HepG2 (cell line): ENCODE measurements around the gene RBL1. TPM values are rescaled to one million over a fixed set of nuclear protein-coding genes. Genes with fewer than 3 reads are reported as not detected.

Experiments
- MYC ChIP-seq: sonication (generic); formaldehyde crosslinking; IDR thresholded peaks from 2 replicates; pipeline ENCODE4 v1.9.0; 2021; ENCODE audit warnings: missing genetic modification reagents, borderline replicate concordance
- ZNF350 ChIP-seq: sonication (generic); formaldehyde crosslinking; IDR thresholded peaks from 2 replicates; pipeline ENCODE4 v1.4.0; 2020; ENCODE audit warnings: mild to moderate bottlenecking, low read depth, missing genetic modification reagents, borderline replicate concordance
- ZNF468 ChIP-seq: sonication (generic); formaldehyde crosslinking; IDR thresholded peaks from 2 replicates; pipeline ENCODE4 v1.8.0; 2022; ENCODE audit warnings: mild to moderate bottlenecking, moderate library complexity, missing genetic modification reagents
- polyA plus RNA-seq, 8 experiments: library from polyadenylated mRNA; depleted of rRNA in 3 of 8; stranded (reverse) in 7 of 8; unstranded in 1 of 8; fragments of >200 nt; fragmentation: Illumina TruSeq in 4 of 8; extraction: Trizol in 4 of 8; gene quantifications; 2 replicates each; pipeline versions ENCODE4 v1.2.1 to v1.2.3, GENCODE V29; 2011 to 2016; ENCODE audit warnings: low read depth in 4 of 8, missing spikeins in 1 of 8, mixed read lengths in 1 of 8; ENCODE audit not compliant: insufficient read depth in 1 of 8
- total RNA-seq, 5 experiments: library from RNA; depleted of rRNA; stranded (reverse); fragments of >200 nt; fragmentation: Illumina TruSeq; extraction: Trizol; gene quantifications; 2 replicates each; pipeline ENCODE4 v1.2.3, GENCODE V29; 2016; ENCODE audit warnings: low read depth in 1 of 5
- TF ChIP-seq, protein P1 (sequence below): conservative IDR thresholded peaks from 2 replicates; pipeline ENCODE4 v1.6.1; 2018; ENCODE audit warnings: missing genetic modification reagents
- TF ChIP-seq, protein P2 (sequence below): sonication (generic); formaldehyde crosslinking; IDR thresholded peaks from 2 replicates; pipeline ENCODE4 v1.4.0; 2020; ENCODE audit warnings: missing genetic modification reagents, borderline replicate concordance
- TF ChIP-seq, protein P3 (sequence below): sonication (generic); formaldehyde crosslinking; IDR thresholded peaks from 2 replicates; pipeline ENCODE4 v1.5.0; 2020; ENCODE audit warnings: mild to moderate bottlenecking, missing genetic modification reagents, borderline replicate concordance
- TF ChIP-seq, protein P4 (sequence below): sonication (generic); formaldehyde crosslinking; IDR thresholded peaks from 2 replicates; pipeline ENCODE4 v1.4.0; 2020; ENCODE audit warnings: missing genetic modification reagents

RBL1 gene
- total and polyA plus RNA-seq, 2 of the 13 experiments (the other 11 are each of a cell fraction or from before 2014, with no cell fraction given) = 6.0 to 27.5 TPM

DNA sequence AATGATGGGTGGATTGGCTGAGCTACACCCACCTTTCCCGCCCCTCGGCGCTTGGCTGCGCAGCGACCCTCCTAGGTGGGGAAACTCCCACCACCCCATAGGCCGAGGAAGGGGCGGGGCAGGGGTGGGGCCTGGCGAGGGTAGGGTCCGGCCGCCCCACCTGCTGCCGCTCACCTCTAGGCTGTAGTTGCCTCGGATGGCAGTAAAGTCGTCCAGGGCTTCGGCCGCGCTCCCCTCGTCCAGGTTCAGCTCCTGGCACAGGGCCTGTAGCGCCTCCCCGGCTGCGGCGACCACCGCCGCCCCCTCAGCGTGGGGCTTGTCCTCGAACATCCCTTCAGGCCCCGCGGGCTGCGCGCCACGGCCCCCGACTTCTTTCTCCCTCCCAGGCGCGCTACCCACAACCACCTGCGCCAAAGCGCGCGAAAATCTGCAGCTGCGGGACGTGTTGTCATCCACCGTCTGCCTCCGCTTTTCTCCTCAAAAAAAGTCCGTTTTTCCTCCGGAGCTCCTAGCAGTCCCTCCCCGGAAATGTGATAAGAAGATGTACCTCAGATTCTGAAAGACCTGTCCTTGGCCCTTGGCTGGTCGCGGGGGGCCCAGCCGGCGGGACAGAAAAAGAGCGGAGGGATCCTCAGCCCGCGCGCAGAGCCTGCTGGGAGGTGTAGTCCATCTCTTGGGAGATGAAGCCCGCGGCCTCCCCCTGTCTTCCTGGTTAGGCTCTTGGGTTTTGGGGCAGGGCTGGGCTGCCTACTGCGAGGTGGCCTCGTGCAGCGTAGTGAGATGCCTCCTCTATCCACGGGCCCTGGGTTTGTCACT lies at the start of gene RBL1 (continued):
- TF ChIP-seq, protein P1, sequence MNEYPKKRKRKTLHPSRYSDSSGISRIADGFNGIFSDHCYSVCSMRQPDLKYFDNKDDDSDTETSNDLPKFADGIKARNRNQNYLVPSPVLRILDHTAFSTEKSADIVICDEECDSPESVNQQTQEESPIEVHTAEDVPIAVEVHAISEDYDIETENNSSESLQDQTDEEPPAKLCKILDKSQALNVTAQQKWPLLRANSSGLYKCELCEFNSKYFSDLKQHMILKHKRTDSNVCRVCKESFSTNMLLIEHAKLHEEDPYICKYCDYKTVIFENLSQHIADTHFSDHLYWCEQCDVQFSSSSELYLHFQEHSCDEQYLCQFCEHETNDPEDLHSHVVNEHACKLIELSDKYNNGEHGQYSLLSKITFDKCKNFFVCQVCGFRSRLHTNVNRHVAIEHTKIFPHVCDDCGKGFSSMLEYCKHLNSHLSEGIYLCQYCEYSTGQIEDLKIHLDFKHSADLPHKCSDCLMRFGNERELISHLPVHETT (CRISPR knock-in tag) = peak; percentile 86
- TF ChIP-seq, protein P2, sequence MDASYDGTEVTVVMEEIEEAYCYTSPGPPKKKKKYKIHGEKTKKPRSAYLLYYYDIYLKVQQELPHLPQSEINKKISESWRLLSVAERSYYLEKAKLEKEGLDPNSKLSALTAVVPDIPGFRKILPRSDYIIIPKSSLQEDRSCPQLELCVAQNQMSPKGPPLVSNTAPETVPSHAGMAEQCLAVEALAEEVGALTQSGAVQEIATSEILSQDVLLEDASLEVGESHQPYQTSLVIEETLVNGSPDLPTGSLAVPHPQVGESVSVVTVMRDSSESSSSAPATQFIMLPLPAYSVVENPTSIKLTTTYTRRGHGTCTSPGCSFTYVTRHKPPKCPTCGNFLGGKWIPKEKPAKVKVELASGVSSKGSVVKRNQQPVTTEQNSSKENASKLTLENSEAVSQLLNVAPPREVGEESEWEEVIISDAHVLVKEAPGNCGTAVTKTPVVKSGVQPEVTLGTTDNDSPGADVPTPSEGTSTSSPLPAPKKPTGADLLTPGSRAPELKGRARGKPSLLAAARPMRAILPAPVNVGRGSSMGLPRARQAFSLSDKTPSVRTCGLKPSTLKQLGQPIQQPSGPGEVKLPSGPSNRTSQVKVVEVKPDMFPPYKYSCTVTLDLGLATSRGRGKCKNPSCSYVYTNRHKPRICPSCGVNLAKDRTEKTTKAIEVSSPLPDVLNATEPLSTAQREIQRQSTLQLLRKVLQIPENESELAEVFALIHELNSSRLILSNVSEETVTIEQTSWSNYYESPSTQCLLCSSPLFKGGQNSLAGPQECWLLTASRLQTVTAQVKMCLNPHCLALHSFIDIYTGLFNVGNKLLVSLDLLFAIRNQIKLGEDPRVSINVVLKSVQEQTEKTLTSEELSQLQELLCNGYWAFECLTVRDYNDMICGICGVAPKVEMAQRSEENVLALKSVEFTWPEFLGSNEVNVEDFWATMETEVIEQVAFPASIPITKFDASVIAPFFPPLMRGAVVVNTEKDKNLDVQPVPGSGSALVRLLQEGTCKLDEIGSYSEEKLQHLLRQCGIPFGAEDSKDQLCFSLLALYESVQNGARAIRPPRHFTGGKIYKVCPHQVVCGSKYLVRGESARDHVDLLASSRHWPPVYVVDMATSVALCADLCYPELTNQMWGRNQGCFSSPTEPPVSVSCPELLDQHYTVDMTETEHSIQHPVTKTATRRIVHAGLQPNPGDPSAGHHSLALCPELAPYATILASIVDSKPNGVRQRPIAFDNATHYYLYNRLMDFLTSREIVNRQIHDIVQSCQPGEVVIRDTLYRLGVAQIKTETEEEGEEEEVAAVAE = peak; percentile 79
- TF ChIP-seq, protein P3, sequence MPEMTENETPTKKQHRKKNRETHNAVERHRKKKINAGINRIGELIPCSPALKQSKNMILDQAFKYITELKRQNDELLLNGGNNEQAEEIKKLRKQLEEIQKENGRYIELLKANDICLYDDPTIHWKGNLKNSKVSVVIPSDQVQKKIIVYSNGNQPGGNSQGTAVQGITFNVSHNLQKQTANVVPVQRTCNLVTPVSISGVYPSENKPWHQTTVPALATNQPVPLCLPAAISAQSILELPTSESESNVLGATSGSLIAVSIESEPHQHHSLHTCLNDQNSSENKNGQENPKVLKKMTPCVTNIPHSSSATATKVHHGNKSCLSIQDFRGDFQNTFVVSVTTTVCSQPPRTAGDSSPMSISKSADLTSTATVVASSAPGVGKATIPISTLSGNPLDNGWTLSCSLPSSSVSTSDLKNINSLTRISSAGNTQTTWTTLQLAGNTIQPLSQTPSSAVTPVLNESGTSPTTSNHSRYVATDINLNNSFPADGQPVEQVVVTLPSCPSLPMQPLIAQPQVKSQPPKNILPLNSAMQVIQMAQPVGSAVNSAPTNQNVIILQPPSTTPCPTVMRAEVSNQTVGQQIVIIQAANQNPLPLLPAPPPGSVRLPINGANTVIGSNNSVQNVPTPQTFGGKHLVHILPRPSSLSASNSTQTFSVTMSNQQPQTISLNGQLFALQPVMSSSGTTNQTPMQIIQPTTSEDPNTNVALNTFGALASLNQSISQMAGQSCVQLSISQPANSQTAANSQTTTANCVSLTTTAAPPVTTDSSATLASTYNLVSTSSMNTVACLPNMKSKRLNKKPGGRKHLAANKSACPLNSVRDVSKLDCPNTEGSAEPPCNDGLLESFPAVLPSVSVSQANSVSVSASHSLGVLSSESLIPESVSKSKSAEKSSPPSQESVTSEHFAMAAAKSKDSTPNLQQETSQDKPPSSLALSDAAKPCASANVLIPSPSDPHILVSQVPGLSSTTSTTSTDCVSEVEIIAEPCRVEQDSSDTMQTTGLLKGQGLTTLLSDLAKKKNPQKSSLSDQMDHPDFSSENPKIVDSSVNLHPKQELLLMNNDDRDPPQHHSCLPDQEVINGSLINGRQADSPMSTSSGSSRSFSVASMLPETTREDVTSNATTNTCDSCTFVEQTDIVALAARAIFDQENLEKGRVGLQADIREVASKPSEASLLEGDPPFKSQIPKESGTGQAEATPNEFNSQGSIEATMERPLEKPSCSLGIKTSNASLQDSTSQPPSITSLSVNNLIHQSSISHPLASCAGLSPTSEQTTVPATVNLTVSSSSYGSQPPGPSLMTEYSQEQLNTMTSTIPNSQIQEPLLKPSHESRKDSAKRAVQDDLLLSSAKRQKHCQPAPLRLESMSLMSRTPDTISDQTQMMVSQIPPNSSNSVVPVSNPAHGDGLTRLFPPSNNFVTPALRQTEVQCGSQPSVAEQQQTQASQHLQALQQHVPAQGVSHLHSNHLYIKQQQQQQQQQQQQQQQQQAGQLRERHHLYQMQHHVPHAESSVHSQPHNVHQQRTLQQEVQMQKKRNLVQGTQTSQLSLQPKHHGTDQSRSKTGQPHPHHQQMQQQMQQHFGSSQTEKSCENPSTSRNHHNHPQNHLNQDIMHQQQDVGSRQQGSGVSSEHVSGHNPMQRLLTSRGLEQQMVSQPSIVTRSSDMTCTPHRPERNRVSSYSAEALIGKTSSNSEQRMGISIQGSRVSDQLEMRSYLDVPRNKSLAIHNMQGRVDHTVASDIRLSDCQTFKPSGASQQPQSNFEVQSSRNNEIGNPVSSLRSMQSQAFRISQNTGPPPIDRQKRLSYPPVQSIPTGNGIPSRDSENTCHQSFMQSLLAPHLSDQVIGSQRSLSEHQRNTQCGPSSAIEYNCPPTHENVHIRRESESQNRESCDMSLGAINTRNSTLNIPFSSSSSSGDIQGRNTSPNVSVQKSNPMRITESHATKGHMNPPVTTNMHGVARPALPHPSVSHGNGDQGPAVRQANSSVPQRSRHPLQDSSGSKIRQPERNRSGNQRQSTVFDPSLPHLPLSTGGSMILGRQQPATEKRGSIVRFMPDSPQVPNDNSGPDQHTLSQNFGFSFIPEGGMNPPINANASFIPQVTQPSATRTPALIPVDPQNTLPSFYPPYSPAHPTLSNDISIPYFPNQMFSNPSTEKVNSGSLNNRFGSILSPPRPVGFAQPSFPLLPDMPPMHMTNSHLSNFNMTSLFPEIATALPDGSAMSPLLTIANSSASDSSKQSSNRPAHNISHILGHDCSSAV (CRISPR knock-in tag) = peak; percentile 98
- peak; percentile 99 for TF ChIP-seq ZNF350 (CRISPR knock-in tag)
- TF ChIP-seq, protein P4, sequence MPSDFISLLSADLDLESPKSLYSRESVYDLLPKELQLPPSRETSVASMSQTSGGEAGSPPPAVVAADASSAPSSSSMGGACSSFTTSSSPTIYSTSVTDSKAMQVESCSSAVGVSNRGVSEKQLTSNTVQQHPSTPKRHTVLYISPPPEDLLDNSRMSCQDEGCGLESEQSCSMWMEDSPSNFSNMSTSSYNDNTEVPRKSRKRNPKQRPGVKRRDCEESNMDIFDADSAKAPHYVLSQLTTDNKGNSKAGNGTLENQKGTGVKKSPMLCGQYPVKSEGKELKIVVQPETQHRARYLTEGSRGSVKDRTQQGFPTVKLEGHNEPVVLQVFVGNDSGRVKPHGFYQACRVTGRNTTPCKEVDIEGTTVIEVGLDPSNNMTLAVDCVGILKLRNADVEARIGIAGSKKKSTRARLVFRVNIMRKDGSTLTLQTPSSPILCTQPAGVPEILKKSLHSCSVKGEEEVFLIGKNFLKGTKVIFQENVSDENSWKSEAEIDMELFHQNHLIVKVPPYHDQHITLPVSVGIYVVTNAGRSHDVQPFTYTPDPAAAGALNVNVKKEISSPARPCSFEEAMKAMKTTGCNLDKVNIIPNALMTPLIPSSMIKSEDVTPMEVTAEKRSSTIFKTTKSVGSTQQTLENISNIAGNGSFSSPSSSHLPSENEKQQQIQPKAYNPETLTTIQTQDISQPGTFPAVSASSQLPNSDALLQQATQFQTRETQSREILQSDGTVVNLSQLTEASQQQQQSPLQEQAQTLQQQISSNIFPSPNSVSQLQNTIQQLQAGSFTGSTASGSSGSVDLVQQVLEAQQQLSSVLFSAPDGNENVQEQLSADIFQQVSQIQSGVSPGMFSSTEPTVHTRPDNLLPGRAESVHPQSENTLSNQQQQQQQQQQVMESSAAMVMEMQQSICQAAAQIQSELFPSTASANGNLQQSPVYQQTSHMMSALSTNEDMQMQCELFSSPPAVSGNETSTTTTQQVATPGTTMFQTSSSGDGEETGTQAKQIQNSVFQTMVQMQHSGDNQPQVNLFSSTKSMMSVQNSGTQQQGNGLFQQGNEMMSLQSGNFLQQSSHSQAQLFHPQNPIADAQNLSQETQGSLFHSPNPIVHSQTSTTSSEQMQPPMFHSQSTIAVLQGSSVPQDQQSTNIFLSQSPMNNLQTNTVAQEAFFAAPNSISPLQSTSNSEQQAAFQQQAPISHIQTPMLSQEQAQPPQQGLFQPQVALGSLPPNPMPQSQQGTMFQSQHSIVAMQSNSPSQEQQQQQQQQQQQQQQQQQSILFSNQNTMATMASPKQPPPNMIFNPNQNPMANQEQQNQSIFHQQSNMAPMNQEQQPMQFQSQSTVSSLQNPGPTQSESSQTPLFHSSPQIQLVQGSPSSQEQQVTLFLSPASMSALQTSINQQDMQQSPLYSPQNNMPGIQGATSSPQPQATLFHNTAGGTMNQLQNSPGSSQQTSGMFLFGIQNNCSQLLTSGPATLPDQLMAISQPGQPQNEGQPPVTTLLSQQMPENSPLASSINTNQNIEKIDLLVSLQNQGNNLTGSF (CRISPR knock-in tag) = peak; percentile 97
- TF ChIP-seq MYC (CRISPR knock-in tag) = peak; percentile 95
- no peak for TF ChIP-seq ZNF468
